Ramos (cell line): ENCODE data around the gene SOBP.
"Not testable (repeated sequence)": the region's sequence is repeated elsewhere in the genome, so short reads cannot be mapped to it uniquely, and the experiment has no call there.

Source experiments
- in situ Hi-C: fragments of 300-500 bp; cut with MboI; formaldehyde crosslinking; loops from one replicate; pipeline ENCODE4 v1.14.3; 2022; ENCODE audit warnings: low sequenced_read_pairs; ENCODE audit not compliant: unreplicated experiment

Gene SOBP

DNA sequence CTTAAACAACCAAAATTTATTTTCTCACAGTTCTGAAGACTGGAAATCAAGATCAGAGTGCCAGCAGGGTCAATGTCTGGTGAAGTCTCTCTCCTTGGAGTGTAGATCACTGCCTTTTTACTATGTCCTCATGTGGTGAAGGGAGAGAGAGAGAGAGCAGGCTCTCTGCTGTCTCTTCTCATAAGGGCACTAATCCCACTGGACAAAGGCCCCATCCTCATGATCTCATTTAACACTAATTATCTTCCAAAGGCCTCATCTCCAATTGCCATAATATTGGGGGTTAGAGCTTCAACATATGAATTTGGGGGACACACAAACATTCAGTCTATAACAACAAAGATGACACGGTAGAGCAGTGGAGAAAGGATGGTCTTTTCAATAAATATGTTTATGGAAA, 27.4 kb downstream of the SOBP start:
- in situ Hi-C loops: no loop called here

DNA sequence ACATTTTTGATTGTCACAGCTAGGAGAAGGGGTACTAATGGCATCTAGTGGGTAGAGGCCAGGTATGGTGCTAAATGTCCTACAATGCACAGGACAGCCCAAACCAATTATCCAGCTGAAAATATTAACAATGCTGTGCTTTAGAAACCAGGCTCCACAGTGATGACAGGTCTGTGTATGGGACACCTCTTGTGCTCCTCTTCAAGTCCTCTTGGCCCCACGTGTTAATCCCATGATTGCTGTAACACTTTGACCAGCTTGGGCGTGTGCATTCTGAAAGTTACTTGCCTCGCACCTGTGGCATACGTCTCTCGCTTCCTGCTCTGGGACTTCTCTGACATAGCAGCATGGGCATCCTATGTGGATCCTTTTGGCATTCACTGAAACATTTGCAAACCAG, 29.3 kb downstream of the SOBP start:
- in situ Hi-C loops: not testable (repeated sequence)

DNA sequence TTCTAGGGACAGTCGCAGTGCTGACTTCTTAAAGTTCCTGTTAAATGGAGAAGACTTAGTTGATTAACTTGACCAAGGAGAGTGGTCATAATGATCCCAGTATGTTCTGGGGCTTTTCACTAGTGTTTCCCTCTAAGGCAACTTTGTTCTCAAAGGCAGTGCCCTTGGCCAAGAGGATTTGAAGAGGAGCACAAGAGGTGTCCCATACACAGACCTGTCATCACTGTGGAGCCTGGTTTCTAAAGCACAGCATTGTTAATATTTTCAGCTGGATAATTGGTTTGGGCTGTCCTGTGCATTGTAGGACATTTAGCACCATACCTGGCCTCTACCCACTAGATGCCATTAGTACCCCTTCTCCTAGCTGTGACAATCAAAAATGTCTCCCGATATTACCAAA, 30.8 kb downstream of the SOBP start:
- in situ Hi-C loops: not testable (repeated sequence)

DNA sequence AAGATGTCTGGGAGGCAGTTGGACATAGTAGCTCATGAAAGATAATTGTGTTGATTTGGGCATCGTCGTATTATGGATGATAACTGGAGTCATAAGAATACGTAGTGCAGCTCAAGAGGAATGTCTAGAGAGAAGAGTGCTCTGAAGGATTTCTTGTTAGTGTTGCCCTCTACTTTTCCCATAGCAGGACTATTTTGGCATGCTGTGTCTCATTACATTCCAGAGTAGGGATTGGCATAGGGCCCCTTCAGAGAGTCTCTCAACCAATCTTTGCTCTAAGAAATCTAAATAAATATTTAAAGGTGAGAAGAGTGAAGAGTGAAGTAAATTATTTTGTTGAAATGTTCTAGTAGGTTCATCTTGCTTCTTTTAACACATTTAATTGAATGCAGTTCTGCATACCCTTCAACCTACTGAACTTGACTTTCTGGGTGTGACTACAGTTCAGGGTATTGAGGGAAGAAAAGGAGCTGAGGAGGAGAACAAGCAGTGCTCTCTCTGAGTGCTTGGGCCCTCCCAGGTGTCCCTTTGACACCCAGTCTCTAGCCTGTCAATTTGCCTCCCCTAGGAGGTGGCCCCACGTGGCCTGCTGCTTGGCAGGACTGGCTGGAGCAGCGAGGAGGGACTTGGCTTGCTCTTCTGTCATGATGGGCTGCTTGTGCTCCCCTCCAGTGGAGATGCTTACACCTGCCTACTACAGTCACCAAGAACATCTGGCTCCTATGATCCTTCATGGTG, 33.3 kb downstream of the SOBP start:
- in situ Hi-C loops: no loop called here

DNA sequence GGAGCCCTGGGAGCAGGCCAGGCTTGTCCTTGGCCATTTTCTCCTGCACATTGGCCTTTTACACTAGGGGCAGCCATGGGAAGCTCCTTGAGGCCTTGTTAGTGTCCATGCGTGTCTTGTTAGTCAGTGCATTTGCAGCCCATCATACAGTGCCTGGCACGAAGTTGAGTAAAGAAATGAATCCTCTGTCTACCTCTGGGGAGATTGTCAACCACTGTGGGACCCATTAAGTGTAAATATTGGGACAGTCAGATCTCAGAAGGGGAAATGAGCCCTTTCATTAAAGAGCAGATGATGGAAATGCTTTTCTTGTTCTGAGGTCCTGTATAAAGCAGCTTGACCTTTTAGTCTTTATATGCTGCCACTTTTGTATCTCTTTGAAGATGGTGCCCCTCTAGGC, 33.9 kb downstream of the SOBP start:
- in situ Hi-C loops: no loop called here

DNA sequence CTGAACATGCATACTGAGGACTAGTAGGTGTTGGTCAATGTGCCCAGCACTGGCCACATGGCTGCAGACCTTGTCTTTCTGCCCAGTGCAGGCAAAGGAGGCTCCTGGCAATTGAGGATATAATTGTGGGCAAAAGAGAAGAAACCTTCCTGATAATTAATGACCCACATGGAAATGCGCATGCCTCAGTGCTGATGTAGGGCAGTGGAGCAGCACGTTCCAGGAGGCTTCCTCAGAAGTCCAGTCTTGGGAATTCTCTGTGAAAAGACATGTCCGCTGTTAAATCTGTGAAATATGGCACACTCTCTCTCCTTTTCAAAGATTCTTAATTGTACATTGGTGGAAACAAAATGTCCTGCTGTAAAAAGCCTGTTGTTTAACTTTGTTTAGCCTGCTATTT, 34.7 kb downstream of the SOBP start:
- in situ Hi-C loops: no loop called here

DNA sequence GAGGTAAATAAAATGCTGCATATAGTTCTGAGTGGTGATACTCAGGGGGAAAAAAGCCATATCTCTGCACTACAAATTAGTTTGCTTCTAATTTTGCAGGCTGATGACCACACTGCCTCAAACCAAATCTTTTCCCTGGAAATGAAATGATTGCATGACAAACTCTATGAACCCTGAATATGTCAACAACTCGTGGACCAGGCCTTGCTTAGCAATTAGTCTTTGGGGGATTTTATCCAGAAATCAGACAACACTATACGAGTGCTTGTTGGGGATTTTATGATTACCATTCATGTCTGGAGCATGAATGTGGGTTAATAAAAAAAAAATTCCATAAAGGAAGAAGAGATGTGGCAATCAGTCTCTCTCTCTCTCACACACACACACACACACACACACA, 42.0 kb downstream of the SOBP start:
- in situ Hi-C loops: no loop called here

DNA sequence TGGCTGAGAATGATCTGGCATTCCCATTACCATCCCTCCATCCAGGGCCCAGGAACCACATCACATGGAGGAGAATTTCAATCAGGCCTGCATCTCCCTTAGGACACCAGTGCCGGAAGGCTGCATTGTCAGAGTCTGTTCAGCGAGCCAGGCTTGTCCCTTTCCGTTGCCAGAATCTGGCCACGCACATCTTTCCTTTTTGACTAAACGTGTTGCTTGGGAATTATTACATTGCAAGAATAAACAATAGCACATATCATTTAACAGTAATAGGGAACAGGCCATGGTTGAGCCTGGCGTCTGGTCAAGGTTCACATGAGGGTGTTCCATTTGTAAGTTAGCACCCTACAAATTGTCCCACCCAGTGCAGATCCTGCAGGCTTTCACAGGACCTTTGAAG, 42.8 kb downstream of the SOBP start:
- in situ Hi-C loops: no loop called here

DNA sequence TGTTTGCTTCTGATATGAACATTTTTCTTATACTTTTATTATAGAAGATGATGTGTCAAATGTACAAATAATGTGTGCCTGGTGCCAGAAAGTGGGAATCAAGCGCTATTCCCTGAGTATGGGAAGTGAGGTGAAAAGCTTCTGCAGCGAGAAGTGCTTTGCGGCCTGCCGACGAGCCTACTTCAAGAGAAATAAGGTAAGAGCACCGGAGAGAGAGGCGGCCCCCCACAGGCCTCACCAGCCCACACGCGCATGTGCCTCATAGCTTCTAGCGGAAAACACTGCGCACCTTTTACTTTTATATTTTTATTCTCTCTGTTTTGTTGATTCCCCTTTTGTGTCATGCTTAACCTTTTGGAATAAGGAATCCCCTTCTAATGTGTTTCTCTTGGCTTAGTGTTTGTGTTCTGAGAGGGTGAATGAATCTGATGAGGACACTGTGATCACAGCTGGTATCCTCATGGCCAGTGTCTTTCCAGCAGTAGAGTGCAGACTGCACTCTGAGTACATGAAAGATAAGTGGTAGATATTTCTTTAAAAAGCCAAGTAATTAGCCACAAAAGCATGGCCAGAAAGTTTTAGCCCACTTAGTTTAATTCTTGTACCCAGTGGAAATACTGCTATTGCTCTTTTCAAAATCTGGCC, 43.6 kb downstream of the SOBP start:
- in situ Hi-C loops: no loop called here

DNA sequence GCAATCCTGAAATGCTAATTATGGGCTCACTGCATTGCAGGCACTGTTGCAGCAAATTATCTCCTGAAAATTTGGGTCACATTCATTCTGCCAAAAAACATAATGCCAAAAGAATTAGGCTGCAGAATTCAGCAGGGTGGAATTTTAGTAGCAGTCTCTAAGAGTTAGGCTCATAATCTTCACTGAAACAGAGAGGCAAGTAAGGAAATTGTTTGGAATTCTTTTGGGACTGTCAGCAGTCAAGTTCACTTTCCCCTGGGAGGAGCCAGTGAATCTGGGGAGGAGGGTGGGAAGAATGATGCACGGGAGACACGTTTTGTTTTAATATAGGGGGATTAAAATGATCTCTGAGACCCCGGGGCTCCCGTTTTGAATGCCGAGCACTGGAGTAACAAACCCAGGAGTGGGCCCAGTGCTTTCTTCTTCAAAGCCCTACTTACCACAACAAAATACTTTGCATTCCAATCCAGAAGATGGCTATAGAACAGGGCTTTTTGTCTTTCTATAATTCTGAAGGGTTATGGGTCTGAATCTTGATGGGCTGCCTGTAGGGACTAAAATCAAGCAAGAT, 44.7 kb downstream of the SOBP start:
- in situ Hi-C loops: no loop called here

DNA sequence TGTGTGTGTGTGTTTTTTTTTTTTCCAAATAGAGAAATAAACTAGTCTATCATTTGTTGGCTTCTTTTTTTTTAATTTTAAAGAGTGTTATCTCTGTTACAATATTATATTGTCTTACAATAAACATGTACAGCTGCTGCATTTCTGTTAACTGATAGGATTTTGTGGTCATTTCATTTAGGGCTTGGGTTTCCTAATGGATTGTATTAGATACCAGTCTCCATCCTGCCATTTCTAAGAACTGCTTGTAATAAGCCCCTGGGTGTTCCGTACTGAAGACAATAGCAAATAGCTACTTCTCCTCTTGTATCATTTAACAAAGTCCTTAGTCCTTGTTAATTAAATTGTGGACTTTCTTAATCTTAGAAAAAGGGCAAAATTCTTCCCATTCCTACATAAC, 45.7 kb downstream of the SOBP start:
- in situ Hi-C loops: no loop called here

DNA sequence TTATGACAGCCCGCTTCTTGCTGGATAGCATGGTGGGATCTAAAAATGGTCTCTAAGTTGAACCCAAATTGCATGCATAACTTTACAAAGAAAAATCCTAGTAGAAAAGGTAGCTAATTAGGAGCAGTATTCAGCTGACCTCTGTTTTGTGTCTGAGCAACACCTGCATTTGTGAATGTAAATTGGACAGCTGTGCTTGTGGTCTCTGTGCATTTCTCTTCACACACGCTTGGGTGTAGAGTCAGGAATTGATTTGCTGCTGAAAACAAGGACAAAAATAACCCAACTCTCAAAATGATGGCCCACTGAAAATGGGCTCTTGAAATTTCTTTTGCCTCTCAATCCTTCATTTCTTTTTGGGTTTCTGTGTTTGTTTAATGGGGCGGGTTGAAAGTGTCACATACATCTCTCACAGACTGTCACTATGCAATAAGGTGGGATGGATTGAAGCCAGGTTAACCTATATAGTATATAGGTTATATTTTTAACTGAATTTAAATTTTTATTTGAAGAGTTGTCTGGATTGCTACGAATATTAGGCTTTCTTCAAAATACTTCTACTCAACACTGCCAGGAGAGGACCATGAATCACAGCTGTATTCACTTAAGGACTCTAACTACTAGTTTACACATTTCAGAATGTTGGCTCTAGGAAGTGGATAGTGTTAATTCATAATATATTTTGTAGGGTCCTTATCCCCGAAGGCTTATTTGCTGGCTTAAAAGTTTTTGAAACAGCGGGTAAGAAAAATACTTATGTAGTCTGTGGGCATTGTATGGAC, 46.5 kb downstream of the SOBP start:
- in situ Hi-C loops: no loop called here

DNA sequence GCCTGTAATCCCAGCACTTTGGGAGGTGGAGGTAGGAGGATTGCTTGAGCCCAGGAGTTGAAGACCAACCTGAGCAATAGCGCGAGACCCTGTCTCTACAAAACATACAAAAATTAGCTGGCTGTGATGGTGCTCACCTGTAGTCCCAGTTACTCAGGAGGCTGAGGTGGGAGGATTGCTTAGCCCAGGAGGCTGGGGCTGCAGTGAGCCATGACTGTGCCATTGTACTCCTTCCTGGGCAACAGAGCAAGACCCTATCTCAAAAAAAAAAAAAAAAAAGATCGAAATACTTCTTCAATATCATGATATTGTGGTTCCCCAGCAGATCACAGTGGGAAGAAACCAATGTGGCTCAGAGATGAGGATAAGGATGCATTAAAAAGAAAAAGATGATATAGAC, 47.6 kb downstream of the SOBP start:
- in situ Hi-C loops: no loop called here

DNA sequence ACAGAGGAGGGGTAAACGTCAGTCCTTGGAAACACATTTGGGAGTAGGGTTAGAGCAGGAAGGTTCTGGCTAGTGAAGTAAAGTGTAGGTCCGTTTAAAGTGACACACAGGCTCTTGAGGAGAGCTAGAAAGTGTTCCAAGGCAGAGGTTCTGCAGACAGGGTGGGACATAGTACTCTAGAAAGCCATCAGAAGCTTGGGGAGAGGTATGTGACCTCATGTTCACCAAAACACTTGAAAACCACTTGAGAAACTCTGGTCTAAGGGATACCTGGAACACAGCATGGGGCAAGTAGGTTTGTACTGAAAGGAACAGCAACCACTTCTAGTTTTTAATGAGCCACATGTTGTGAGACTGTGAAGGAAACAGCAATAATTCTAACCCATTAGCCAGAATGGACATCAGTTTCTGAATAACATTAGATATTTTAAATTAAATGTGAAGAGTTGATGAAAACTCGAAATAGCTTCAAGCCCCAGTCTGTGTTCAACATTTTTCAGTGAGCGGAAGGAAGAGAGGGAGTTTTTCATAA, 49.0 kb downstream of the SOBP start:
- in situ Hi-C loops: no loop called here

DNA sequence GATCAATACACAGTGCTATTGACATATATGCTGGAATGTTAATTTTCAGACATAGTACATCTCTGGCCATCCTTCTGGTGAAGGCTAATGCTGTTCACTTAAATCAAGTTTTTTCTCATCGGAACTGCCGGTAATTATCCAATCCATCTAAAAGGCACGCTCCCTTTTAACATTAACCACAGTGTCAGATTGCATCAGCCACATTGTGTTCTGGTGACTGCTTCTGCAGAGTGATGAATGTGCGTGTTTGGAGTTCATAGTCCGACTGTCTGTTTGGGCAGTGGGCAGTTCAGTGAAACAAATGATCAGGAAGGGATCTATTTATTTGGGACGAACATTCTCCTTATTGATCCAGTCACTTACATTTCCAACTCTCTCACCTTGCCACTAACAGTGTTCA, 49.5 kb downstream of the SOBP start:
- in situ Hi-C loops: no loop called here

DNA sequence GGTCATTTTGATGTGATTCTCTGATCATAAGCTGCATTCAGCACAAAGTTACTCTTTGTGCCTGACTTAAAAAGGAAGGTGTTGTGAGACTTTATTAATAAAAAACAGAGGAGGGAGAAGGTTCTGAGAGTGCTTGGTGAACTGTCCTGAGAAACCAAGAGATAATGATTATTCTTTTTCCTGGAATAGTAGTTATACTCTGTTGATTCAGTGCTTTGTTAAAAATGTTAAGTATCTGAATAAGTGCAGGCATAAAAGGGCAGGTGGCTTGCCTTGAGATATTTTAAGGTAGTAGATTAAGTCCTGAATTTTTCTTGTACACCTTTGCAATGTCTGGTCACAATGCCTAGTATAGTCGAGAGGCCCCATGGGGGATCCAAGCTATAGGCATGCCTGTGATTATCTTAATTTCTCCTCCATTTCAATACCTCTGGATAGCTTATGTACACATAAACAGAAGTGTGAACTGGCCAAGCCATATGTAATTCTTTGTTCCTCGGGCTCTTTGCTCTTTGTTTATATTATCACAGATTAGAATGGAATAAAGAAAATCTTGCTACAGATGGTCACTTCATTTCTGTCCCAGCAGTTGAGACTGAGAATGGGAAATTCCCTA, 50.0 kb downstream of the SOBP start:
- in situ Hi-C loops: no loop called here

DNA sequence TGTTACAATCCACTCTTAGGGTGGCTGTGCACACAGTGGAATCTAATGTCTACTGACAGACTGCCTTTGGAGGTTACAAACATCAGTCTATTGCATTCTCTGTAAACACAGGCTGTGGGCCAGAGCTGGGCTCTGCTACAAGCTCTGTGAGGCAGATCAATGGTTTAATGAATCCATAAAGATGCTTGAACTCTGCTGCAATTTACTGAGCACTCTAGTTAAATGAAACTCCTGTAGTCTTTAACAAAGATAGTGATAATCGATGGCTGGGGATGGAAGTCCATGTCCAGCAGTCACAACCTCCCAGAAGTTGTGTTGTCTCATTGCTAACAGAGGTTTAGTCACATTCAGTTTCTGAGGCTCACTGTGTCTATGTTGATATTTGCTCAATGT, 50.5 kb downstream of the SOBP start:
- in situ Hi-C loops: no loop called here

DNA sequence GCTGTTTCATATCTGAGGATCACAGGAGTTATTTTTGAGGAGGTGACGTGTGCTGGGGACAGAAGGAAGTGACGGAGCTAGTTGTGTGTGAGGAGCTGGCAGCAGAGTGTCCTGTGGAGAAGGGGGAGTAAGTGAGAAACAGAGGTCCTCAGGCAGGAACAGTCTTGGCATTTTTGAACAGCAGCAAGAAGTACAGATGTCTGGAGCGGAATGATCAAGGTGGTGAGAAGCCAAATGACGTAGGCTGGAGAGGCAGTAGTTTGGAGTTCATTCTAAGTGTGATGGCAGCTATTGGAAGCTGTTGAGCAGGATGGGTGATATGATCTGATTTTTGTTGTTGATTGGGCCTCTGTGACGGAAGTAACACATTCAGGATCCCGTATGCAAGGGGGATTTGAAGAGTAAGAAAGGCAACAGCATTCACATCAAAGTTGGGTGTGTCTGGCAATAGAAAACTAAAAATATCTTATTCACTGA, 52.3 kb downstream of the SOBP start:
- in situ Hi-C loops: no loop called here

DNA sequence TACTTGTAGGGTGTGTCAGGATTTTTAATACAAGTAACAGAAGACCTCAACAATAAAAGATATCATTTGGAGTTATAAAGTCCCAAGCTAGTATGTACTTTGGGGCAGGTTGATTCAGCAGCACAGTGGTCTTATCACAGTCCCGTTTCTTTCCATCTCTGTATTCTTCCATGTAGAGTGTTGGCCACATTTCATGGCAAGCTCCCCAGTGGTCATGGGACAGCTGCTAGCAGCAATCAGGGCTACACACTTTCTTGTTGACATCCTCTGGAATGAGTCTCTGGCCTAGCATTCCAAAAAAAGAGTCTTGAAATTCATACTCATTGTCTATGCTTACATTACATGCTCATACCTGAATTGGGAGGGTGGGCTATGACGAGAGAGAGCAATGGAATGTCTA, 53.2 kb downstream of the SOBP start:
- in situ Hi-C loops: no loop called here

DNA sequence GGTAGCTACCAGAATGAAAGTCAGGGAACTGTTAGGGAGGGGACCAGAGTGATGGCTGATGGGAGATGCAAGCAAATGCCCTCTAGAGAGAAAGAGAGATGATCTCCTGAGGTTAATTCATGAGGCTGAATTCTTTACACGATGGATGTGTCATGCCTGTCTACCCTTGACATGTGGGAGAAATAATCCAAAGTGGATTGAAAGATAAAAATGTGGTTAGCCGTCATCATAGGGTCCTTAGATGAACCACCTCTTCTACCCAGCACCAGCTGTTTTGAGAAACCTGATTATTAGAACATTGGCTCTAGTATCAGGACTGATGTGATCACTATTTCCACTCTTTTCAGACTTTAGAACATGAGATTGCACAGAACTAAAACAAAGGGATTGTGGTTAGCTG, 53.6 kb downstream of the SOBP start:
- in situ Hi-C loops: no loop called here
